Spleen (tissue), 11 donors: ENCODE measurements around the gene PDE4B. TPM values are rescaled to one million over a fixed set of nuclear protein-coding genes. Genes with fewer than 3 reads are reported as not detected.

Experiments used
- DNase-seq: peaks from one replicate; pipeline ENCODE4 v3.0.0-alpha.2; 2020
- H3K27ac ChIP-seq, 8 donors: fragments of 200-600 bp; sonication (generic) in 7 of 8; 1 replicate in 4 of 8; 2 replicates in 4 of 8; pipeline versions ENCODE4 v1.5.0 to v1.8.0; 2016 to 2021; ENCODE audit warnings: inconsistent platforms in 4 of 8, mild to moderate bottlenecking in 4 of 8, moderate library complexity in 1 of 8
- H3K27me3 ChIP-seq, 7 donors: fragments of 200-600 bp; sonication (generic) in 6 of 7; replicated peaks in 1 of 7; 1 replicate in 4 of 7; 2 replicates in 3 of 7; pipeline versions ENCODE4 v1.5.0 to v1.8.0; 2016 to 2021; ENCODE audit warnings: inconsistent platforms in 3 of 7, mild to moderate bottlenecking in 1 of 7
- H3K36me3 ChIP-seq, 6 donors: fragments of 200-600 bp; sonication (generic) in 5 of 6; 1 replicate in 4 of 6; 2 replicates in 2 of 6; pipeline versions ENCODE4 v1.5.0 to v1.8.0; 2016 to 2021; ENCODE audit warnings: inconsistent platforms in 2 of 6
- H3K4me1 ChIP-seq, 6 donors: fragments of 200-600 bp; sonication (generic) in 5 of 6; 1 replicate in 3 of 6; 2 replicates in 3 of 6; pipeline versions ENCODE4 v1.5.0 to v1.8.0; 2016 to 2021; ENCODE audit warnings: inconsistent platforms in 3 of 6
- H3K4me3 ChIP-seq, 8 donors: fragments of 200-600 bp; sonication (generic) in 7 of 8; 1 replicate in 4 of 8; 2 replicates in 4 of 8; pipeline versions ENCODE4 v1.5.0 to v1.8.0; 2016 to 2021; ENCODE audit warnings: inconsistent platforms in 4 of 8, mild to moderate bottlenecking in 4 of 8, moderate library complexity in 2 of 8
- H3K9me3 ChIP-seq, 8 donors: fragments of 200-600 bp; sonication (generic) in 7 of 8; 1 replicate in 4 of 8; 2 replicates in 4 of 8; pipeline versions ENCODE4 v1.5.0 to v1.8.0; 2016 to 2021; ENCODE audit warnings: inconsistent platforms in 4 of 8
- CTCF ChIP-seq, 11 experiments: fragments of 200-600 bp in 7 of 11; fragments of 450-650 bp in 4 of 11; sonication (generic) in 4 of 11; IDR thresholded peaks in 8 of 11; conservative IDR thresholded peaks in 3 of 11; 1 replicate in 7 of 11; 2 replicates in 4 of 11; pipeline versions ENCODE4 v1.4.0 to v1.8.0; 2016 to 2021; ENCODE audit warnings: antibody characterized with exemption in 11 of 11, inconsistent platforms in 4 of 11, mild to moderate bottlenecking in 1 of 11
- POLR2A ChIP-seq, 3 donors: fragments of 450-650 bp; IDR thresholded peaks; one replicate each; pipeline ENCODE4 v1.5.1; 2017; ENCODE audit warnings: antibody characterized with exemption in 3 of 3, mild to moderate bottlenecking in 1 of 3
- POLR2AphosphoS5 ChIP-seq, 3 donors: sonication (generic); formaldehyde crosslinking; IDR thresholded peaks; one replicate each; pipeline ENCODE4 v1.5.1; 2017; ENCODE audit warnings: antibody characterized with exemption in 3 of 3
- WGBS, 5 donors: extraction: QIAGEN DNeasy Blood & Tissue Kit in 3 of 5; methylation state at CpG; one replicate each; pipeline versions ENCODE4 v1.1.5 to v1.1.7; 2013 to 2018; 5-methylcytosine and 5-hydroxymethylcytosine counted together
- intact Hi-C: fragments of 100-400 bp; cut with DNase I; formaldehyde crosslinking; loops from one replicate; pipeline ENCODE4 v1.15.0; 2023; ENCODE audit warnings: low total_unique reads
- polyA plus RNA-seq, 3 donors: library from polyadenylated mRNA; stranded (reverse); fragments of 200-250 nt; gene quantifications; one replicate each; pipeline ENCODE4 v1.2.1, GENCODE V29; 2013
- total RNA-seq, 7 donors: library from RNA; depleted of rRNA in 3 of 7; stranded (reverse); fragments of >200 nt in 3 of 7; fragmentation: NEBNext Ultra II Directional in 4 of 7; extraction: Animal tissue kit (Norgen Biotek cat#: 25700) in 4 of 7; gene quantifications; one replicate each; pipeline versions ENCODE4 v1.1.0 to v1.2.1, GENCODE V29; 2016 to 2021
- donor health status: healthy with polysubstance abuse.
- donor health status: DM: no; HTN: no; CAD: no; lungs with moderate emphysema.
- donor health status: DM: no; HTN: no; CAD: no.
- donor health status: Bipolar disorder and iron deficiency.
- donor health status: healthy.
- donor health status: DM: no; HTN: no; CAD: no.
- donor health status: DM: yes; HTN: yes; CAD: no.

PDE4B gene
- total and polyA plus RNA-seq, 10 donors: 12.6 to 88.2 (median 51.9) TPM

GRCh38 chr1:66352792-66353191 lies 560.1 kb downstream of the PDE4B start:
- TF ChIP-seq POLR2A (IDR thresholded peaks at IDR 0.05) (no peak), POLR2AphosphoS5 (IDR thresholded peaks at IDR 0.05) (no peak), CTCF (IDR thresholded peaks at IDR 0.05 in 8 of 11, conservative IDR thresholded peaks at IDR 0.05 in 3 of 11) (no peak)
- intact Hi-C loops: no loop called here
- DNase-seq: no peak
- Histone ChIP-seq H3K36me3 (peaks cover 0 to 28% (median 13%) of the 10 kb centered on the region in 6 donors), H3K4me3 (no peak overlapping the region), H3K27me3 (no peaks in the 10 kb centered on the region), H3K4me1 (peaks cover 33 to 100% (median 84%) of the 10 kb centered on the region in 6 donors), H3K9me3 (no peaks in the 10 kb centered on the region), H3K27ac (peak overlapping the region in 4 of 8 donors; percentile 69 to 85 (median 77))
- 80 to 92% (median 85%) methylated on average over 2 of the region's 2 CpGs for WGBS, 5 donors

DNA sequence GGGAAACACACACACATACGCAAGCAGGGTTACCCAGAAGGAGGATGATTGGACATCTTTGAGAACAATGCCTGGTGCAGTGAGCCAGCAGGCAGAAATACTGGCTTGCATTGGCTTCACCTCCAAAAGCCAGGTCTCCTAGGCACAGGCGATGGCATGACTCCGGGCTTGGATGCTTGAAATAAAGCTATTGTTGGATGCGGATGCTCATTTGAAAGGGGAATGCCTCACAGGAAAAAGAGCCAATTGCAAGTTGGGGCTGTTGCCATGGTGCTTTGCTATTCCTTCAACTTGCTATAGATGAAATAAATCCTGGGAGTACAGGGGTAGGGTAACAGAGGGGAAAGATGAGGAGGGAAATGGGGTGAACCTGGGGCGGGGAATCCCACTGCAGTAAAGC lies 560.6 kb downstream of the PDE4B start:
- Histone ChIP-seq H3K4me1 (peaks cover 33 to 100% (median 82%) of the 10 kb centered on the region in 6 donors), H3K4me3 (no peak overlapping the region), H3K9me3 (no peaks in the 10 kb centered on the region), H3K27ac (peak overlapping the region in 2 of 8 donors; percentile 80 to 85), H3K36me3 (peaks cover 0 to 33% (median 13%) of the 10 kb centered on the region in 6 donors), H3K27me3 (no peaks in the 10 kb centered on the region)
- TF ChIP-seq POLR2AphosphoS5 (IDR thresholded peaks at IDR 0.05): peak in 1 of 3 donors; percentile 48
- no peak for TF ChIP-seq POLR2A (IDR thresholded peaks at IDR 0.05)
- WGBS, 5 donors: 80 to 94% (median 88%) methylated on average over 5 of the region's 5 CpGs
- no peak for DNase-seq
- intact Hi-C loops: no loop called here

- no peak overlapping the region for H3K4me3 ChIP-seq
- DNase-seq: no peak
- WGBS, 5 donors: 67 to 79% (median 69%) methylated on average over 5 of the region's 5 CpGs
Observed at GRCh38 chr1:66354311-66355201, 561.9 kb downstream of the PDE4B start.

GRCh38 chr1:66355756-66356155 lies 563.1 kb downstream of the PDE4B start:
- TF ChIP-seq CTCF (IDR thresholded peaks at IDR 0.05 in 8 of 11, conservative IDR thresholded peaks at IDR 0.05 in 3 of 11) (no peak), POLR2A (IDR thresholded peaks at IDR 0.05) (no peak), POLR2AphosphoS5 (IDR thresholded peaks at IDR 0.05) (no peak)
- H3K27ac ChIP-seq: no peak overlapping the region

More at GRCh38 chr1:66354311-66355201, 561.9 kb downstream of the PDE4B start:
- Histone ChIP-seq H3K4me1 (peaks cover 24 to 100% (median 81%) of the 10 kb centered on the region in 6 donors), H3K9me3 (no peaks in the 10 kb centered on the region), H3K27ac (peak overlapping the region in 4 of 8 donors; percentile 1 to 27 (median 13)), H3K27me3 (no peaks in the 10 kb centered on the region), H3K36me3 (peaks cover 0 to 36% (median 13%) of the 10 kb centered on the region in 6 donors)
- TF ChIP-seq CTCF (IDR thresholded peaks at IDR 0.05 in 8 of 11, conservative IDR thresholded peaks at IDR 0.05 in 3 of 11) (no peak), POLR2AphosphoS5 (IDR thresholded peaks at IDR 0.05) (no peak), POLR2A (IDR thresholded peaks at IDR 0.05) (no peak)
- intact Hi-C loops: no loop called here

More at GRCh38 chr1:66355756-66356155, 563.1 kb downstream of the PDE4B start:
- Histone ChIP-seq H3K4me3 (no peak overlapping the region), H3K9me3 (no peaks in the 10 kb centered on the region), H3K27me3 (no peaks in the 10 kb centered on the region), H3K36me3 (peaks cover 0 to 40% (median 13%) of the 10 kb centered on the region in 6 donors), H3K4me1 (peaks cover 26 to 100% (median 80%) of the 10 kb centered on the region in 6 donors)
- WGBS, 5 donors: 75 to 88% (median 83%) methylated on average over 1 of the region's 1 CpG
- DNase-seq: no peak
- intact Hi-C loops: no loop called here
